Measurements from ENCODE around the gene MEX3A. TPM values are rescaled to one million over a fixed set of nuclear protein-coding genes. Genes with fewer than 3 reads are reported as not detected.
"Not testable (repeated sequence)": the region's sequence is repeated elsewhere in the genome, so short reads cannot be mapped to it uniquely, and the experiment has no call there.

MEX3A gene
- total RNA-seq = under 1 TPM; 0.48 to 0.79 TPM

- ChIA-PET CTCF (interaction anchor here (0.6 to 29.4 kb wide), 4 partner anchors 14 to 43 kb away, joined by 3 to 929 read pairs (median 10); partner anchors contain the start of gene LMNA), POLR2A (interaction anchor here (0.8 kb wide), 1 partner anchor 15 kb away, joined by 3 read pairs; no protein-coding TSS in a partner anchor)
- Mint-ChIP-seq H3K27me3 (peaks cover 26% of the 10 kb centered on the region), H3K4me1 (peaks cover 5% of the 10 kb centered on the region), H3K27ac (no peak within 1 kb of the TSS), H3K36me3 (ENCODE audit: low read depth) (no peaks in the 10 kb centered on the region), H3K4me3 (peak within 1 kb of the TSS; percentile 72), H3K9me3 (ENCODE audit: low read depth) (no peaks in the 10 kb centered on the region)
- peak; percentile 89 for ATAC-seq
- peak; percentile 80 for DNase-seq
- intact Hi-C loops (cut with DNase I, micrococcal nuclease) = loop anchor here in 1 of 2 experiments (1.0 kb wide), 3 partner anchors 27 to 256 kb away; partner anchors contain the start of genes CCT3, SSR2 and TSACC
Measured at GRCh38 chr1:156082309-156083091, at the start of gene MEX3A. TSS of gene MEX3A (minus strand) at chr1:156082465. CDS start at chr1:156081998, 467 bp downstream.

GRCh38 chr1:156130578-156130942, 48.3 kb upstream of the MEX3A start:
- Mint-ChIP-seq H3K4me1 (peaks cover 48% of the 10 kb centered on the region), H3K4me3 (no peak overlapping the region), H3K27me3 (no peaks in the 10 kb centered on the region), H3K36me3 (ENCODE audit: low read depth) (peaks cover 29% of the 10 kb centered on the region), H3K27ac (no peak overlapping the region), H3K9me3 (ENCODE audit: low read depth) (no peaks in the 10 kb centered on the region)
- DNase-seq = no peak
- intact Hi-C loops (cut with DNase I, micrococcal nuclease) = loop anchor here (1.0 kb wide), 2 partner anchors 34 to 40 kb away; no protein-coding TSS in a partner anchor
- ChIA-PET POLR2A (interaction anchor here (0.6 to 4.6 kb wide), 2 partner anchors 33 to 386 kb away, joined by 7 to 103 read pairs; no protein-coding TSS in a partner anchor), CTCF (interaction anchor here (0.7 to 29.1 kb wide), 10 partner anchors 11 to 225 kb away, joined by 3 to 929 read pairs (median 10); partner anchors contain the start of genes LMNA, MEX3A and PMF1)
- no peak for ATAC-seq

- Mint-ChIP-seq H3K36me3 (ENCODE audit: low read depth) (peaks cover 29% of the 10 kb centered on the region), H3K27ac (peak overlapping the region; percentile 49), H3K27me3 (no peaks in the 10 kb centered on the region), H3K9me3 (ENCODE audit: low read depth) (no peaks in the 10 kb centered on the region), H3K4me3 (no peak overlapping the region), H3K4me1 (peaks cover 55% of the 10 kb centered on the region)
- intact Hi-C loops (cut with DNase I, micrococcal nuclease) = loop anchor here (1.0 kb wide), 2 partner anchors 34 to 40 kb away; no protein-coding TSS in a partner anchor
- DNase-seq = peak; percentile 89
- ChIA-PET CTCF (interaction anchor here (0.6 to 29.1 kb wide), 20 partner anchors 11 to 374 kb away, joined by 3 to 929 read pairs (median 4); partner anchors contain the start of genes LMNA, MEX3A and PMF1), POLR2A (interaction anchor here (0.6 to 4.6 kb wide), 5 partner anchors 12 to 387 kb away, joined by 3 to 103 read pairs (median 5); no protein-coding TSS in a partner anchor)
- peak; percentile 27 for ATAC-seq
Measured at GRCh38 chr1:156129687-156130577, 47.7 kb upstream of the MEX3A start.

- peaks cover 65% of the 10 kb centered on the region for H3K4me1 Mint-ChIP-seq
- H3K27ac Mint-ChIP-seq = peak overlapping the region; percentile 63
- DNase-seq (no peak), ATAC-seq (no peak)
- intact Hi-C loops (cut with DNase I, micrococcal nuclease) = no loop called here
- CTCF ChIA-PET = interaction anchor here (0.6 to 29.1 kb wide), 23 partner anchors 9 to 1780 kb away, joined by 3 to 929 read pairs (median 4); partner anchors contain the start of genes LMNA, MEX3A and PMF1
- H3K9me3 Mint-ChIP-seq (ENCODE audit: low read depth) = no peaks in the 10 kb centered on the region
- POLR2A ChIA-PET = interaction anchor here (0.6 to 4.6 kb wide), 9 partner anchors 11 to 89 kb away, joined by 3 to 103 read pairs (median 4); no protein-coding TSS in a partner anchor
- H3K27me3 Mint-ChIP-seq = no peaks in the 10 kb centered on the region
- H3K36me3 Mint-ChIP-seq (ENCODE audit: low read depth) = peaks cover 21% of the 10 kb centered on the region
- H3K4me3 Mint-ChIP-seq = no peak overlapping the region
Measured at GRCh38 chr1:156128654-156129597, 46.7 kb upstream of the MEX3A start.

GRCh38 chr1:156128308-156128653, 46.0 kb upstream of the MEX3A start:
- DNase-seq = no peak
- Mint-ChIP-seq H3K36me3 (ENCODE audit: low read depth) (peaks cover 18% of the 10 kb centered on the region), H3K4me1 (peaks cover 71% of the 10 kb centered on the region), H3K4me3 (no peak overlapping the region), H3K27ac (peak overlapping the region; percentile 63), H3K27me3 (no peaks in the 10 kb centered on the region), H3K9me3 (ENCODE audit: low read depth) (no peaks in the 10 kb centered on the region)
- no peak for ATAC-seq
- CTCF ChIA-PET = interaction anchor here (0.7 to 29.1 kb wide), 14 partner anchors 9 to 1779 kb away, joined by 3 to 929 read pairs (median 4); partner anchors contain the start of genes LMNA and MEX3A
- intact Hi-C loops (cut with DNase I, micrococcal nuclease) = no loop called here
- POLR2A ChIA-PET = interaction anchor here (0.6 to 4.6 kb wide), 5 partner anchors 14 to 37 kb away, joined by 3 to 103 read pairs (median 6); no protein-coding TSS in a partner anchor

- ChIA-PET POLR2A (interaction anchor here (0.6 to 4.6 kb wide), 15 partner anchors 8 to 201 kb away, joined by 3 to 103 read pairs (median 4); partner anchors contain the start of gene LMNA), CTCF (interaction anchor here (0.6 to 29.1 kb wide), 12 partner anchors 10 to 1485 kb away, joined by 3 to 929 read pairs (median 3); partner anchors contain the start of genes LMNA, MEX3A and PMF1)
- Mint-ChIP-seq H3K4me3 (peak overlapping the region; percentile 30), H3K27ac (peak overlapping the region; percentile 80), H3K4me1 (peaks cover 80% of the 10 kb centered on the region), H3K27me3 (no peaks in the 10 kb centered on the region), H3K36me3 (ENCODE audit: low read depth) (peaks cover 18% of the 10 kb centered on the region), H3K9me3 (ENCODE audit: low read depth) (no peaks in the 10 kb centered on the region)
- ATAC-seq (peak; percentile 78), DNase-seq (peak; percentile 91)
- intact Hi-C loops (cut with DNase I, micrococcal nuclease) = loop anchor here (1.0 kb wide), 5 partner anchors 13 to 96 kb away; partner anchors contain the start of genes LMNA (in 2 of the 2) and PMF1 (in 1 of the 2)
Measured at GRCh38 chr1:156126630-156127534, 44.6 kb upstream of the MEX3A start.

- intact Hi-C loops (cut with DNase I, micrococcal nuclease) = no loop called here
Measured at GRCh38 chr1:156126043-156126629, 43.9 kb upstream of the MEX3A start.

GRCh38 chr1:156125544-156125943, 43.3 kb upstream of the MEX3A start:
- peaks cover 80% of the 10 kb centered on the region for H3K4me1 Mint-ChIP-seq
- H3K36me3 Mint-ChIP-seq (ENCODE audit: low read depth) = peaks cover 13% of the 10 kb centered on the region
- DNase-seq; H3K27ac Mint-ChIP-seq; intact Hi-C loops (cut with DNase I, micrococcal nuclease); H3K9me3 Mint-ChIP-seq (ENCODE audit: low read depth); H3K4me3 Mint-ChIP-seq; H3K27me3 Mint-ChIP-seq; ATAC-seq: not testable (repeated sequence)
- ChIA-PET CTCF (interaction anchor here (0.6 to 29.1 kb wide), 5 partner anchors 10 to 370 kb away, joined by 3 to 929 read pairs (median 3); partner anchors contain the start of genes LMNA and MEX3A), POLR2A (interaction anchor here (1.4 to 2.7 kb wide), 3 partner anchors 12 to 28 kb away, joined by 6 to 24 read pairs (median 18); partner anchors contain the start of gene LMNA)

More at GRCh38 chr1:156126043-156126629, 43.9 kb upstream of the MEX3A start:
- Mint-ChIP-seq H3K27me3 (no peaks in the 10 kb centered on the region), H3K4me1 (peaks cover 80% of the 10 kb centered on the region), H3K27ac (peak overlapping the region; percentile 64), H3K4me3 (peak overlapping the region; percentile 30), H3K36me3 (ENCODE audit: low read depth) (peaks cover 14% of the 10 kb centered on the region), H3K9me3 (ENCODE audit: low read depth) (no peaks in the 10 kb centered on the region)
- DNase-seq (peak; percentile 72), ATAC-seq (peak; percentile 12)
- ChIA-PET POLR2A (interaction anchor here (1.4 to 4.6 kb wide), 5 partner anchors 13 to 29 kb away, joined by 6 to 103 read pairs (median 18); partner anchors contain the start of gene LMNA), CTCF (interaction anchor here (0.6 to 29.1 kb wide), 6 partner anchors 11 to 369 kb away, joined by 3 to 929 read pairs (median 3); partner anchors contain the start of genes LMNA and MEX3A)

Measured in activated CD4-positive, alpha-beta T cell treated with anti-CD3 and anti-CD28 coated beads for 36 hours (primary cell).